Panc1 (cell line): ENCODE results near the gene VASH2. TPM values are rescaled to one million over a fixed set of nuclear protein-coding genes. Genes with fewer than 3 reads are reported as not detected.

Experiments
- ATAC-seq: fragments of 200-7000 bp; cut with Tn5 transposase; 2 replicates; pipeline ENCODE4 v1.9.1; 2020; ENCODE audit warnings: mild to moderate bottlenecking, moderate library complexity
- BruUV-seq: library from RNA; stranded (reverse); fragments of 400-500 nt; replicated peaks from 2 replicates; lab custom pipeline; 2021; lab: Mats Ljungman, UMichigan
- CTCF ChIA-PET: fragments of 300-600 bp; sonication (Branson Sonifier 250); formaldehyde crosslinking; loops from one replicate; lab custom pipeline; 2022; ENCODE audit warnings: antibody characterized with exemption; lab: Charles Lee
- POLR2A ChIA-PET: fragments of 300-600 bp; sonication (Branson Sonifier 250); formaldehyde crosslinking; loops from one replicate; lab custom pipeline; 2022; ENCODE audit warnings: antibody characterized with exemption; lab: Charles Lee
- DNase-seq: peaks from one replicate; pipeline ENCODE4 v3.0.0-alpha.2; 2010; ENCODE audit warnings: low read depth, low spot score
- H3K27ac ChIP-seq: 2 replicates; pipeline ENCODE4 v1.5.1; 2011; ENCODE audit warnings: mild to moderate bottlenecking, low read length, inconsistent platforms
- H3K27me3 ChIP-seq: fragments of 200-500 bp; sonication (Bioruptor generic); 2 replicates; pipeline ENCODE4 v1.6.0; 2014; ENCODE audit warnings: low read length, inconsistent platforms; ENCODE audit not compliant: control insufficient read depth, insufficient read depth
- H3K36me3 ChIP-seq: fragments of 200-500 bp; sonication (Bioruptor generic); 2 replicates; pipeline ENCODE4 v1.5.1; 2014; ENCODE audit warnings: inconsistent platforms, mild to moderate bottlenecking, low read length, moderate library complexity; ENCODE audit not compliant: control insufficient read depth, insufficient read depth
- H3K4me1 ChIP-seq: 2 replicates; pipeline ENCODE4 v1.5.1; 2011; ENCODE audit warnings: inconsistent platforms, mild to moderate bottlenecking, low read length, moderate library complexity; ENCODE audit not compliant: control insufficient read depth, insufficient read depth
- H3K4me3 ChIP-seq, 2 experiments: 2 replicates each; pipeline ENCODE4 v1.5.1; 2011 to 2012; ENCODE audit warnings: low read depth in 2 of 2, low read length in 2 of 2, mild to moderate bottlenecking in 2 of 2, inconsistent platforms in 1 of 2, moderate library complexity in 1 of 2
- H3K9me3 ChIP-seq: fragments of 200-500 bp; sonication (Bioruptor generic); 2 replicates; pipeline ENCODE4 v1.5.1; 2014; ENCODE audit warnings: low read depth, mild to moderate bottlenecking, inconsistent platforms, low read length, moderate library complexity; ENCODE audit not compliant: control insufficient read depth, insufficient read depth
- POLR2AphosphoS5 ChIP-seq: IDR thresholded peaks from 2 replicates; pipeline ENCODE4 v1.6.1; 2012; ENCODE audit warnings: mild to moderate bottlenecking, low read depth, low read length, moderate library complexity
- SIN3A ChIP-seq: IDR thresholded peaks from 2 replicates; pipeline ENCODE4 v1.6.1; 2012; ENCODE audit warnings: low read depth, mild to moderate bottlenecking, low read length, moderate library complexity, borderline replicate concordance; ENCODE audit not compliant: insufficient read depth
- TCF7L2 ChIP-seq: IDR thresholded peaks from 2 replicates; pipeline ENCODE4 v1.6.1; 2011; ENCODE audit warnings: mild to moderate bottlenecking, low read depth, low read length, inconsistent platforms
- in situ Hi-C: cut with HindIII; loops from 2 replicates; pipeline ENCODE4 v1.10.0; 2016; ENCODE audit warnings: low sequenced_read_pairs, low pct_unique_long_range_greater_than_20kb
- intact Hi-C: fragments of 100-400 bp; cut with micrococcal nuclease; formaldehyde crosslinking; loops from one replicate; pipeline ENCODE4 v1.10.0; 2022; ENCODE audit not compliant: unreplicated experiment
- total RNA-seq: library from RNA; stranded (reverse); gene quantifications from one replicate; pipeline ENCODE4 v1.2.1, GENCODE V29; 2021; ENCODE audit not compliant: unreplicated experiment
- TF ChIP-seq, protein P1 (sequence below): fragments of 450-650 bp; IDR thresholded peaks from 2 replicates; pipeline ENCODE4 v1.5.1; 2017; ENCODE audit warnings: mild to moderate bottlenecking
- TF ChIP-seq, protein P2 (sequence below), 2 experiments: IDR thresholded peaks; 2 replicates each; pipeline ENCODE4 v1.6.1; 2011 to 2012; ENCODE audit warnings: low read depth in 2 of 2, control low read depth in 1 of 2, low read length in 1 of 2, mild to moderate bottlenecking in 1 of 2, moderate library complexity in 1 of 2; ENCODE audit not compliant: insufficient read depth in 1 of 2

The VASH2 gene
- total RNA-seq, 1 experiment from 2014 or later, result 1.7 TPM

DNA sequence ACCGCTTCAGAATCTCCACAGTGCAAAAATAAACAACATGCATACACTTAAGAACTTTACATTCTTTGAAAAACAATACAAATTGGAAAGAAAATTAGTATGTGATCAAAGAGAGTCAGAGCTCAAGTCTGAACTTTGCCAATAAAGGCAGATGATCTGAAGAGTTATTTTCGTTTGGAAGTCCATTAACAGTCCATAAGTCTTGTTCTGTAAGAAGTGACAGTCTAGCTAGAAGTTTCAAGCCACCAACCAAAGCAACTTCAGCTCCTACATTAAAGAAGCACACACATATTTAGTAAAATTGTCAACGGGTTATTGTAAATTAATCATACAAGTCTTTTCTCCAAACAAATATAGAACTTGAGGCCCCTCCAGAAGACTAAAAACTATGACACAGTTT lies 44.6 kb downstream of the VASH2 start:
- Histone ChIP-seq H3K27me3 (no peaks in the 10 kb centered on the region), H3K27ac (no peak overlapping the region), H3K9me3 (no peaks in the 10 kb centered on the region), H3K36me3 (peaks cover 4% of the 10 kb centered on the region; the same call in 1 of the 2 replicates), H3K4me3 (no peak overlapping the region), H3K4me1 (no peaks in the 10 kb centered on the region)
- BruUV-seq, result no TSS peak
- TF ChIP-seq, protein P1, sequence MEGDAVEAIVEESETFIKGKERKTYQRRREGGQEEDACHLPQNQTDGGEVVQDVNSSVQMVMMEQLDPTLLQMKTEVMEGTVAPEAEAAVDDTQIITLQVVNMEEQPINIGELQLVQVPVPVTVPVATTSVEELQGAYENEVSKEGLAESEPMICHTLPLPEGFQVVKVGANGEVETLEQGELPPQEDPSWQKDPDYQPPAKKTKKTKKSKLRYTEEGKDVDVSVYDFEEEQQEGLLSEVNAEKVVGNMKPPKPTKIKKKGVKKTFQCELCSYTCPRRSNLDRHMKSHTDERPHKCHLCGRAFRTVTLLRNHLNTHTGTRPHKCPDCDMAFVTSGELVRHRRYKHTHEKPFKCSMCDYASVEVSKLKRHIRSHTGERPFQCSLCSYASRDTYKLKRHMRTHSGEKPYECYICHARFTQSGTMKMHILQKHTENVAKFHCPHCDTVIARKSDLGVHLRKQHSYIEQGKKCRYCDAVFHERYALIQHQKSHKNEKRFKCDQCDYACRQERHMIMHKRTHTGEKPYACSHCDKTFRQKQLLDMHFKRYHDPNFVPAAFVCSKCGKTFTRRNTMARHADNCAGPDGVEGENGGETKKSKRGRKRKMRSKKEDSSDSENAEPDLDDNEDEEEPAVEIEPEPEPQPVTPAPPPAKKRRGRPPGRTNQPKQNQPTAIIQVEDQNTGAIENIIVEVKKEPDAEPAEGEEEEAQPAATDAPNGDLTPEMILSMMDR, result no peak
- TF ChIP-seq TCF7L2, result no peak
- TF ChIP-seq SIN3A, result no peak
- TF ChIP-seq, protein P2, sequence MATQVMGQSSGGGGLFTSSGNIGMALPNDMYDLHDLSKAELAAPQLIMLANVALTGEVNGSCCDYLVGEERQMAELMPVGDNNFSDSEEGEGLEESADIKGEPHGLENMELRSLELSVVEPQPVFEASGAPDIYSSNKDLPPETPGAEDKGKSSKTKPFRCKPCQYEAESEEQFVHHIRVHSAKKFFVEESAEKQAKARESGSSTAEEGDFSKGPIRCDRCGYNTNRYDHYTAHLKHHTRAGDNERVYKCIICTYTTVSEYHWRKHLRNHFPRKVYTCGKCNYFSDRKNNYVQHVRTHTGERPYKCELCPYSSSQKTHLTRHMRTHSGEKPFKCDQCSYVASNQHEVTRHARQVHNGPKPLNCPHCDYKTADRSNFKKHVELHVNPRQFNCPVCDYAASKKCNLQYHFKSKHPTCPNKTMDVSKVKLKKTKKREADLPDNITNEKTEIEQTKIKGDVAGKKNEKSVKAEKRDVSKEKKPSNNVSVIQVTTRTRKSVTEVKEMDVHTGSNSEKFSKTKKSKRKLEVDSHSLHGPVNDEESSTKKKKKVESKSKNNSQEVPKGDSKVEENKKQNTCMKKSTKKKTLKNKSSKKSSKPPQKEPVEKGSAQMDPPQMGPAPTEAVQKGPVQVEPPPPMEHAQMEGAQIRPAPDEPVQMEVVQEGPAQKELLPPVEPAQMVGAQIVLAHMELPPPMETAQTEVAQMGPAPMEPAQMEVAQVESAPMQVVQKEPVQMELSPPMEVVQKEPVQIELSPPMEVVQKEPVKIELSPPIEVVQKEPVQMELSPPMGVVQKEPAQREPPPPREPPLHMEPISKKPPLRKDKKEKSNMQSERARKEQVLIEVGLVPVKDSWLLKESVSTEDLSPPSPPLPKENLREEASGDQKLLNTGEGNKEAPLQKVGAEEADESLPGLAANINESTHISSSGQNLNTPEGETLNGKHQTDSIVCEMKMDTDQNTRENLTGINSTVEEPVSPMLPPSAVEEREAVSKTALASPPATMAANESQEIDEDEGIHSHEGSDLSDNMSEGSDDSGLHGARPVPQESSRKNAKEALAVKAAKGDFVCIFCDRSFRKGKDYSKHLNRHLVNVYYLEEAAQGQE (IDR thresholded peaks at IDR 0.05; ENCODE audit: insufficient read depth in 1 of 2, low read depth in 2 of 2, low read length in 1 of 2), result no peak
- no peak for TF ChIP-seq POLR2AphosphoS5
- intact Hi-C loops (loop anchor here (5.0 to 10.0 kb wide), 2 partner anchors 100 to 178 kb away; no protein-coding TSS in a partner anchor), in situ Hi-C loops (no loop called here)
- ChIA-PET POLR2A (no interaction called here), CTCF (interaction anchor here (0.6 to 1.6 kb wide), 3 partner anchors 147 to 1313 kb away, joined by 3 to 12 read pairs (median 4); no protein-coding TSS in a partner anchor)
- ATAC-seq (no peak), DNase-seq (no peak)

DNA sequence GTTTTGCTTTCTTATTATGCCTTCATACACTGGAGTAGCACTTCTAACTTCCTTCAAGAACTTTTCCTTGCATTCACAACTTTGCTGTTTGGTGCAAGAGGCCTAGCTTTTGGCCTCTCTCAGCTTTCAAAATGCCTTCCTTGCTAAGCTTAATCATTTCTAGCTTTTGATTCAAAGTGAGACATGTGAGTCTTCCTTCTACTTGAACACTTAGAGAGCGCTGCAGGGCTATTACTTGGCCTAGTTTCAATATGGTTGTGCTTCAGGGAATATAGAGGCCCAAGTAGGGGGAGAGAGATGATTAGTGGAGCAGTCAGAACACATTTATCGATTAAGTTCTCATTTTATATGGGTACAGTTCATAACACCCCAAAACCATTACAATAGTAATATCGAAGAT lies 52.9 kb downstream of the VASH2 start:
- no peak for DNase-seq
- ChIA-PET POLR2A (no interaction called here), CTCF (no interaction called here)
- intact Hi-C loops (no loop called here), in situ Hi-C loops (no loop called here)
- H3K4me1 ChIP-seq, result no peaks in the 10 kb centered on the region
- no peaks in the 10 kb centered on the region for H3K9me3 ChIP-seq
- H3K27me3 ChIP-seq, result no peaks in the 10 kb centered on the region
- BruUV-seq, result no TSS peak
- no peak overlapping the region for H3K27ac ChIP-seq
- no peak for ATAC-seq
- H3K36me3 ChIP-seq, result peaks cover 6% of the 10 kb centered on the region; the same call in 1 of the 2 replicates
- H3K4me3 ChIP-seq, result no peak overlapping the region
- TF ChIP-seq, protein P2 (IDR thresholded peaks at IDR 0.05; ENCODE audit: insufficient read depth in 1 of 2, low read depth in 2 of 2, low read length in 1 of 2), result no peak
- TF ChIP-seq POLR2AphosphoS5 (no peak), TCF7L2 (no peak), SIN3A (no peak)
- TF ChIP-seq, protein P1, result no peak
